ENCODE measurements around the gene STX7.

STX7 gene

GRCh38 chr6:132526461-132526860, 13.5 kb upstream of the STX7 start:
- no peak for DNase-seq
- in situ Hi-C loops (cut with HindIII; ENCODE audit: low pct_ligation_motif_present, low sequenced_read_pairs) = no loop called here
- no peak for TF ChIP-seq CTCF (IDR thresholded peaks at IDR 0.05; ENCODE audit: low read depth, low read length, missing control alignments)
- Histone ChIP-seq H3K27me3 (replicated peaks) (no peaks in the 10 kb centered on the region), H3K36me3 (replicated peaks) (no peaks in the 10 kb centered on the region), H3K4me3 (ENCODE audit: low read depth, low read length) (no peak overlapping the region), H3K27ac (no peak overlapping the region)

GRCh38 chr6:132525866-132526265, 12.9 kb upstream of the STX7 start:
- no peak for DNase-seq
- H3K4me3 ChIP-seq (ENCODE audit: low read depth, low read length) = no peak overlapping the region
- no peak for TF ChIP-seq CTCF (IDR thresholded peaks at IDR 0.05; ENCODE audit: low read depth, low read length, missing control alignments)
- no peaks in the 10 kb centered on the region for H3K36me3 ChIP-seq (replicated peaks)
- H3K27ac ChIP-seq = no peak overlapping the region
- no peaks in the 10 kb centered on the region for H3K27me3 ChIP-seq (replicated peaks)
- in situ Hi-C loops (cut with HindIII; ENCODE audit: low pct_ligation_motif_present, low sequenced_read_pairs) = no loop called here

GRCh38 chr6:132524646-132525045, 11.7 kb upstream of the STX7 start:
- H3K36me3 ChIP-seq (replicated peaks) = no peaks in the 10 kb centered on the region
- H3K4me3 ChIP-seq (ENCODE audit: low read depth, low read length) = no peak overlapping the region
- no peak for TF ChIP-seq CTCF (IDR thresholded peaks at IDR 0.05; ENCODE audit: low read depth, low read length, missing control alignments)
- no peak overlapping the region for H3K27ac ChIP-seq
- H3K27me3 ChIP-seq (replicated peaks) = no peaks in the 10 kb centered on the region
- in situ Hi-C loops (cut with HindIII; ENCODE audit: low pct_ligation_motif_present, low sequenced_read_pairs) = no loop called here
- DNase-seq = no peak

- H3K4me3 ChIP-seq (ENCODE audit: low read depth, low read length) = no peak overlapping the region
- in situ Hi-C loops (cut with HindIII; ENCODE audit: low pct_ligation_motif_present, low sequenced_read_pairs) = no loop called here
- DNase-seq = no peak
- no peak overlapping the region for H3K27ac ChIP-seq
- no peaks in the 10 kb centered on the region for H3K36me3 ChIP-seq (replicated peaks)
- H3K27me3 ChIP-seq (replicated peaks) = no peaks in the 10 kb centered on the region
- TF ChIP-seq CTCF (IDR thresholded peaks at IDR 0.05; ENCODE audit: low read depth, low read length, missing control alignments) = no peak
Observed at GRCh38 chr6:132520953-132521352, 8.0 kb upstream of the STX7 start.

- DNase-seq = no peak
- no peak overlapping the region for H3K4me3 ChIP-seq (ENCODE audit: low read depth, low read length)
- no peak overlapping the region for H3K27ac ChIP-seq
- no peaks in the 10 kb centered on the region for H3K36me3 ChIP-seq (replicated peaks)
- no peaks in the 10 kb centered on the region for H3K27me3 ChIP-seq (replicated peaks)
- in situ Hi-C loops (cut with HindIII; ENCODE audit: low pct_ligation_motif_present, low sequenced_read_pairs) = no loop called here
- TF ChIP-seq CTCF (IDR thresholded peaks at IDR 0.05; ENCODE audit: low read depth, low read length, missing control alignments) = no peak
Observed at GRCh38 chr6:132515386-132515785, 2.5 kb upstream of the STX7 start.

- Histone ChIP-seq H3K4me3 (ENCODE audit: low read depth, low read length) (no peak overlapping the region), H3K27ac (no peak overlapping the region), H3K27me3 (replicated peaks) (no peaks in the 10 kb centered on the region), H3K36me3 (replicated peaks) (no peaks in the 10 kb centered on the region)
- no peak for TF ChIP-seq CTCF (IDR thresholded peaks at IDR 0.05; ENCODE audit: low read depth, low read length, missing control alignments)
- in situ Hi-C loops (cut with HindIII; ENCODE audit: low pct_ligation_motif_present, low sequenced_read_pairs) = no loop called here
- no peak for DNase-seq
Observed at GRCh38 chr6:132513831-132514545, 1.1 kb upstream of the STX7 start.

Data from brain microvascular endothelial cell (primary cell).